Panc1 (cell line): ENCODE measurements around the gene DLG5. TPM values are rescaled to one million over a fixed set of nuclear protein-coding genes. Genes with fewer than 3 reads are reported as not detected.

ENCODE experiments used
- ATAC-seq: fragments of 200-7000 bp; cut with Tn5 transposase; 2 replicates; pipeline ENCODE4 v1.9.1; 2020; ENCODE audit warnings: mild to moderate bottlenecking, moderate library complexity
- BruUV-seq: library from RNA; stranded (reverse); fragments of 400-500 nt; replicated peaks from 2 replicates; lab custom pipeline; 2021; lab: Mats Ljungman, UMichigan
- CTCF ChIA-PET: fragments of 300-600 bp; sonication (Branson Sonifier 250); formaldehyde crosslinking; loops from one replicate; lab custom pipeline; 2022; ENCODE audit warnings: antibody characterized with exemption; lab: Charles Lee
- POLR2A ChIA-PET: fragments of 300-600 bp; sonication (Branson Sonifier 250); formaldehyde crosslinking; loops from one replicate; lab custom pipeline; 2022; ENCODE audit warnings: antibody characterized with exemption; lab: Charles Lee
- DNase-seq: peaks from one replicate; pipeline ENCODE4 v3.0.0-alpha.2; 2010; ENCODE audit warnings: low read depth, low spot score
- H3K27ac ChIP-seq: 2 replicates; pipeline ENCODE4 v1.5.1; 2011; ENCODE audit warnings: mild to moderate bottlenecking, low read length, inconsistent platforms
- H3K27me3 ChIP-seq: fragments of 200-500 bp; sonication (Bioruptor generic); 2 replicates; pipeline ENCODE4 v1.6.0; 2014; ENCODE audit warnings: low read length, inconsistent platforms; ENCODE audit not compliant: control insufficient read depth, insufficient read depth
- H3K36me3 ChIP-seq: fragments of 200-500 bp; sonication (Bioruptor generic); 2 replicates; pipeline ENCODE4 v1.5.1; 2014; ENCODE audit warnings: inconsistent platforms, mild to moderate bottlenecking, low read length, moderate library complexity; ENCODE audit not compliant: control insufficient read depth, insufficient read depth
- H3K4me1 ChIP-seq: 2 replicates; pipeline ENCODE4 v1.5.1; 2011; ENCODE audit warnings: inconsistent platforms, mild to moderate bottlenecking, low read length, moderate library complexity; ENCODE audit not compliant: control insufficient read depth, insufficient read depth
- H3K4me3 ChIP-seq, 2 experiments: 2 replicates each; pipeline ENCODE4 v1.5.1; 2011 to 2012; ENCODE audit warnings: low read depth in 2 of 2, low read length in 2 of 2, mild to moderate bottlenecking in 2 of 2, inconsistent platforms in 1 of 2, moderate library complexity in 1 of 2
- H3K9me3 ChIP-seq: fragments of 200-500 bp; sonication (Bioruptor generic); 2 replicates; pipeline ENCODE4 v1.5.1; 2014; ENCODE audit warnings: low read depth, mild to moderate bottlenecking, inconsistent platforms, low read length, moderate library complexity; ENCODE audit not compliant: control insufficient read depth, insufficient read depth
- POLR2AphosphoS5 ChIP-seq: IDR thresholded peaks from 2 replicates; pipeline ENCODE4 v1.6.1; 2012; ENCODE audit warnings: mild to moderate bottlenecking, low read depth, low read length, moderate library complexity
- SIN3A ChIP-seq: IDR thresholded peaks from 2 replicates; pipeline ENCODE4 v1.6.1; 2012; ENCODE audit warnings: low read depth, mild to moderate bottlenecking, low read length, moderate library complexity, borderline replicate concordance; ENCODE audit not compliant: insufficient read depth
- TCF7L2 ChIP-seq: IDR thresholded peaks from 2 replicates; pipeline ENCODE4 v1.6.1; 2011; ENCODE audit warnings: mild to moderate bottlenecking, low read depth, low read length, inconsistent platforms
- in situ Hi-C: cut with HindIII; loops from 2 replicates; pipeline ENCODE4 v1.10.0; 2016; ENCODE audit warnings: low sequenced_read_pairs, low pct_unique_long_range_greater_than_20kb
- intact Hi-C: fragments of 100-400 bp; cut with micrococcal nuclease; formaldehyde crosslinking; loops from one replicate; pipeline ENCODE4 v1.10.0; 2022; ENCODE audit not compliant: unreplicated experiment
- total RNA-seq: library from RNA; stranded (reverse); gene quantifications from one replicate; pipeline ENCODE4 v1.2.1, GENCODE V29; 2021; ENCODE audit not compliant: unreplicated experiment
- TF ChIP-seq, protein P1 (sequence below): fragments of 450-650 bp; IDR thresholded peaks from 2 replicates; pipeline ENCODE4 v1.5.1; 2017; ENCODE audit warnings: mild to moderate bottlenecking
- TF ChIP-seq, protein P2 (sequence below), 2 experiments: IDR thresholded peaks; 2 replicates each; pipeline ENCODE4 v1.6.1; 2011 to 2012; ENCODE audit warnings: low read depth in 2 of 2, control low read depth in 1 of 2, low read length in 1 of 2, mild to moderate bottlenecking in 1 of 2, moderate library complexity in 1 of 2; ENCODE audit not compliant: insufficient read depth in 1 of 2

DLG5 gene
- total RNA-seq, 1 experiment from 2014 or later: 85.6 TPM

DNA sequence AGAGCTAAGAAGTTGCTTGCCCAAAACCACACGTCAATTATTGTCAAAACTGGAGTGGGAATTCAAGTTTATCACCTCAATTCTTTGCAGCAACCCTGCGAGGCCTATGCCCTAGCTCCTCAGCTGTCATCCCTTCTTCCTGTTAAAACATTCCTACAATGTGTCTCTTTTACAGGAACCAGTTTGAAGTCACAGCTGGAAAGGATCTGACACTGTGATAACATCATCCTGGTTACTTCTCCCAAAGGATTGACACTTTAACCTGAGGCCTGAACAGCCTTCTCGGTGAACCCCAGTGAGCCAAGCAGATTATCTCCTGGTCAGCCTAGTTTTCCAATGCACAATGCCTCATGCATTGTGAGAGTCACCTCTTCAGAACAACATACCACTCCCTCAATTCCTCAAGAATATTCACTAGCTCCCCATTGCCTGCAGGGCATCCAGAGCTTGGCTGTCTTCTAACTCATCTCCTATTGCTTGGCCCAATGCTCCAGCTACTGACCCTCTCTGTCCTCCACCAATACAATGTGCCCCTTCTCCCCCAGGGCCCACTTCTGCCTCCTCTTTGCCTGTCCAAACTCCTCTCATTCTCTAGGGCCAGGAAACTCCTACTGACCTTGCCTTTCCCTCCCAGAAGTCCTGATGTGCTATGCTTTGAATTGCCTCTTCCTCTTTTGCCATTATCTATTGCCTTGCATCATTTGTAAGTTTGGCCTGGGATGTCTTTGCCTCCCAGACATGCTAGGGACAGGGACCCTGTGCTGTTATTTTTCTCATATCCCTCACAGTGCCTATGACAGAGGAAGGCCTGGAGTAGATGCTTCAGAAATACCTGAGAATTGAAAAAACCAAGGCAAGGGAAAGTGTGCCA is 10.4 kb upstream of the DLG5 start:
- intact Hi-C loops (no loop called here), in situ Hi-C loops (no loop called here)
- Histone ChIP-seq H3K27me3 (no peaks in the 10 kb centered on the region), H3K36me3 (no peaks in the 10 kb centered on the region), H3K4me3 (no peak overlapping the region), H3K9me3 (no peaks in the 10 kb centered on the region), H3K27ac (no peak overlapping the region), H3K4me1 (peaks cover 18% of the 10 kb centered on the region)
- CTCF ChIA-PET: interaction anchor here (0.6 kb wide), 1 partner anchor 11 kb away, joined by 13 read pairs; no protein-coding TSS in a partner anchor
- DNase-seq (no peak), ATAC-seq (no peak)
- no TSS peak for BruUV-seq
- TF ChIP-seq POLR2AphosphoS5: no peak
- no peak for TF ChIP-seq TCF7L2
- no peak for TF ChIP-seq SIN3A
- TF ChIP-seq, protein P1, sequence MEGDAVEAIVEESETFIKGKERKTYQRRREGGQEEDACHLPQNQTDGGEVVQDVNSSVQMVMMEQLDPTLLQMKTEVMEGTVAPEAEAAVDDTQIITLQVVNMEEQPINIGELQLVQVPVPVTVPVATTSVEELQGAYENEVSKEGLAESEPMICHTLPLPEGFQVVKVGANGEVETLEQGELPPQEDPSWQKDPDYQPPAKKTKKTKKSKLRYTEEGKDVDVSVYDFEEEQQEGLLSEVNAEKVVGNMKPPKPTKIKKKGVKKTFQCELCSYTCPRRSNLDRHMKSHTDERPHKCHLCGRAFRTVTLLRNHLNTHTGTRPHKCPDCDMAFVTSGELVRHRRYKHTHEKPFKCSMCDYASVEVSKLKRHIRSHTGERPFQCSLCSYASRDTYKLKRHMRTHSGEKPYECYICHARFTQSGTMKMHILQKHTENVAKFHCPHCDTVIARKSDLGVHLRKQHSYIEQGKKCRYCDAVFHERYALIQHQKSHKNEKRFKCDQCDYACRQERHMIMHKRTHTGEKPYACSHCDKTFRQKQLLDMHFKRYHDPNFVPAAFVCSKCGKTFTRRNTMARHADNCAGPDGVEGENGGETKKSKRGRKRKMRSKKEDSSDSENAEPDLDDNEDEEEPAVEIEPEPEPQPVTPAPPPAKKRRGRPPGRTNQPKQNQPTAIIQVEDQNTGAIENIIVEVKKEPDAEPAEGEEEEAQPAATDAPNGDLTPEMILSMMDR: no peak
- TF ChIP-seq, protein P2, sequence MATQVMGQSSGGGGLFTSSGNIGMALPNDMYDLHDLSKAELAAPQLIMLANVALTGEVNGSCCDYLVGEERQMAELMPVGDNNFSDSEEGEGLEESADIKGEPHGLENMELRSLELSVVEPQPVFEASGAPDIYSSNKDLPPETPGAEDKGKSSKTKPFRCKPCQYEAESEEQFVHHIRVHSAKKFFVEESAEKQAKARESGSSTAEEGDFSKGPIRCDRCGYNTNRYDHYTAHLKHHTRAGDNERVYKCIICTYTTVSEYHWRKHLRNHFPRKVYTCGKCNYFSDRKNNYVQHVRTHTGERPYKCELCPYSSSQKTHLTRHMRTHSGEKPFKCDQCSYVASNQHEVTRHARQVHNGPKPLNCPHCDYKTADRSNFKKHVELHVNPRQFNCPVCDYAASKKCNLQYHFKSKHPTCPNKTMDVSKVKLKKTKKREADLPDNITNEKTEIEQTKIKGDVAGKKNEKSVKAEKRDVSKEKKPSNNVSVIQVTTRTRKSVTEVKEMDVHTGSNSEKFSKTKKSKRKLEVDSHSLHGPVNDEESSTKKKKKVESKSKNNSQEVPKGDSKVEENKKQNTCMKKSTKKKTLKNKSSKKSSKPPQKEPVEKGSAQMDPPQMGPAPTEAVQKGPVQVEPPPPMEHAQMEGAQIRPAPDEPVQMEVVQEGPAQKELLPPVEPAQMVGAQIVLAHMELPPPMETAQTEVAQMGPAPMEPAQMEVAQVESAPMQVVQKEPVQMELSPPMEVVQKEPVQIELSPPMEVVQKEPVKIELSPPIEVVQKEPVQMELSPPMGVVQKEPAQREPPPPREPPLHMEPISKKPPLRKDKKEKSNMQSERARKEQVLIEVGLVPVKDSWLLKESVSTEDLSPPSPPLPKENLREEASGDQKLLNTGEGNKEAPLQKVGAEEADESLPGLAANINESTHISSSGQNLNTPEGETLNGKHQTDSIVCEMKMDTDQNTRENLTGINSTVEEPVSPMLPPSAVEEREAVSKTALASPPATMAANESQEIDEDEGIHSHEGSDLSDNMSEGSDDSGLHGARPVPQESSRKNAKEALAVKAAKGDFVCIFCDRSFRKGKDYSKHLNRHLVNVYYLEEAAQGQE (IDR thresholded peaks at IDR 0.05; ENCODE audit: insufficient read depth in 1 of 2, low read depth in 2 of 2, low read length in 1 of 2): no peak
- POLR2A ChIA-PET: interaction anchor here (0.6 to 0.8 kb wide), 2 partner anchors 18 to 595 kb away, joined by 4 to 6 read pairs; no protein-coding TSS in a partner anchor

DNA sequence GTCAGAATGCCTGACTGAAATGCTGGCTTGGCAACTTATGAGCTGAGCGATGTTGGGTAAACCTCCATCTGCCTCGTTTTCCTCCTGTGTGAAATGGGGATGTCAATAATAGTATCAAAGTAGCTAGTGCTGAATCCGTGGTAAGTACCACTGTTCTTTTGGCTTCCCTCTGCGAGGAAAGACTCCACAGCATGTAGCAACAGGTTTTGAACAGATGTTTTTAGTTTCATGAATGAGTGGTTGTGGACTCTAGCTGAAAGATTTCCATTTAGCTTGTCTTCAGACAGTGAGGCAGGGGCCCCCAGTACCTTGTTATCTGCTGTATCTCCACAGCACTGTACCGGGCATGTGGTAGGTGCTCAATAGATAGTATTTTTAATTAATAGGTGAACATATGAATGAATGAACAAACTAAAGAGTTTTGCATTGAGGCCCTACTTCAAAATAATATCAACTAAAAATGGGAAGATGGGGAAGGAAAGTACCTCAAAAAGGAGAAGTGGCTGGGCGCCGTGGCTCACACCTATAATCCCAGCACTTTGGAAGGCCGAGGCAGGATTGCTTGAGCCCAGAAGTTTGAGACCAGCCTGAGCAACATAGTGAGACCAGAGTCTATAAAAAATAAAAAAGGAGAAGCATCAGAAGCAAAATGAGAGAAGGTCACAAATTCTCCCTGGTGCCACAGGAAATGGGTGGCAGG is 5.6 kb upstream of the DLG5 start:
- no TSS peak for BruUV-seq
- ChIA-PET CTCF (no interaction called here), POLR2A (no interaction called here)
- no peak overlapping the region for H3K4me3 ChIP-seq
- no peak for ATAC-seq
- no peaks in the 10 kb centered on the region for H3K9me3 ChIP-seq
- peaks cover 4% of the 10 kb centered on the region; the same call in 1 of the 2 replicates for H3K4me1 ChIP-seq
- no peak for DNase-seq
- H3K36me3 ChIP-seq: no peaks in the 10 kb centered on the region
- in situ Hi-C loops (no loop called here), intact Hi-C loops (no loop called here)
- no peak for TF ChIP-seq TCF7L2
- TF ChIP-seq, protein P2 (IDR thresholded peaks at IDR 0.05; ENCODE audit: insufficient read depth in 1 of 2, low read depth in 2 of 2, low read length in 1 of 2): no peak
- no peak for TF ChIP-seq SIN3A
- TF ChIP-seq, protein P1: no peak
- no peak for TF ChIP-seq POLR2AphosphoS5
- H3K27ac ChIP-seq: no peak overlapping the region
- H3K27me3 ChIP-seq: no peaks in the 10 kb centered on the region
